ENCODE results near the gene DPY19L2. TPM values are rescaled to one million over a fixed set of nuclear protein-coding genes. Genes with fewer than 3 reads are reported as not detected.
"Not testable (repeated sequence)": the region's sequence is repeated elsewhere in the genome, so short reads cannot be mapped to it uniquely, and the experiment has no call there.

The DPY19L2 gene
- total and polyA plus RNA-seq, 2 of the 4 experiments (the other 2 are of a cell fraction) = 0.90 to 1.6 TPM

DNA sequence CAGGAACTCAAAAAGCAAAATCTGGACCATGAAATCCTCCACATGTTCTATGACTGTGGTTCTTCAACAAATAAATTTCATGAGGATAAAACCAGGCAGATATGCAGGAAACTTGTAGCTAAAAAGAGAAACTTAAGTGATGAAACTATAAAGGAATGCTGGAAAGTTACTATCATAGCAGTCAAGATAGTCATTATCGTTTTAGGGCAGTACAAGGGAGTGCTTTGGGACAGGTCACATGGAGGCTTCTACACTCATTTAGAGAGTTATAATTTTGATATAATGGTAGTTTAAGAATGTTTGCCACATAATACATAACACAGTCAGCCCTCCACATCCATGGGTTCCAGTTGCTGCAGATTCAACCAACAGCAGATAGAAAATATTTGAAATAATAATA, 52.7 kb downstream of the DPY19L2 start:
- DNase-seq; dilution Hi-C loops (cut with HindIII; ENCODE audit: low sequenced_read_pairs, unreplicated experiment); H2BK20ac ChIP-seq (ENCODE audit: low read depth, low read length); H3K27me3 ChIP-seq (ENCODE audit: control insufficient read depth, insufficient read depth, low read length); intact Hi-C loops (cut with micrococcal nuclease); H4K5ac ChIP-seq (ENCODE audit: low read depth, low read length); H3K36me3 ChIP-seq (ENCODE audit: control insufficient read depth, insufficient read depth, low read length); H4K8ac ChIP-seq (ENCODE audit: low read depth in 2 of 2, low read length in 2 of 2); H4K91ac ChIP-seq (ENCODE audit: insufficient read depth, low read depth, low read length); H2BK15ac ChIP-seq (ENCODE audit: low read depth, low read length); H3K14ac ChIP-seq (replicated peaks; ENCODE audit: low read depth, low read length); H3K18ac ChIP-seq (ENCODE audit: low read depth, low read length); H3K23ac ChIP-seq (ENCODE audit: low read depth, low read length); H3K4me1 ChIP-seq (ENCODE audit: control insufficient read depth, insufficient read depth, low read length); H3K4me3 ChIP-seq (ENCODE audit: insufficient read depth, low read depth, low read length); H2BK120ac ChIP-seq (ENCODE audit: low read depth, low read length); H3K79me1 ChIP-seq (ENCODE audit: low read depth in 1 of 2, low read length in 2 of 2); H2BK5ac ChIP-seq (ENCODE audit: low read depth, low read length, poor library complexity, severe bottlenecking); H3K9ac ChIP-seq (ENCODE audit: low read depth, low read length); H2AK5ac ChIP-seq (ENCODE audit: low read depth, low read length); H3K4me2 ChIP-seq (ENCODE audit: low read depth, low read length); H2AK9ac ChIP-seq (replicated peaks; ENCODE audit: low read depth, low read length, poor library complexity); in situ Hi-C loops (cut with MboI; ENCODE audit: low sequenced_read_pairs); H3K9me3 ChIP-seq (ENCODE audit: control insufficient read depth, insufficient read depth, low read length); H2AFZ ChIP-seq (replicated peaks; ENCODE audit: low read length, poor library complexity); POLR2A ChIA-PET (ENCODE audit: unreplicated experiment); H4K20me1 ChIP-seq (ENCODE audit: insufficient read depth, low read length); BruUV-seq (replicated peaks); H3K9me1 ChIP-seq (ENCODE audit: insufficient read depth, low read length); H3K27ac ChIP-seq (ENCODE audit: insufficient read depth, low read length); H3K56ac ChIP-seq (ENCODE audit: extremely low read depth, insufficient read depth, low read length); CTCF ChIA-PET; H3K4ac ChIP-seq (ENCODE audit: low read depth, low read length): not testable (repeated sequence)
- WGBS, 2 experiments (ENCODE audit: extremely low coverage in 2 of 2, insufficient read length in 1 of 2) = no CpG with 5 or more reads among the region's 1 CpG
- ATAC-seq (ENCODE audit: low read depth) = peak; percentile 95

DNA sequence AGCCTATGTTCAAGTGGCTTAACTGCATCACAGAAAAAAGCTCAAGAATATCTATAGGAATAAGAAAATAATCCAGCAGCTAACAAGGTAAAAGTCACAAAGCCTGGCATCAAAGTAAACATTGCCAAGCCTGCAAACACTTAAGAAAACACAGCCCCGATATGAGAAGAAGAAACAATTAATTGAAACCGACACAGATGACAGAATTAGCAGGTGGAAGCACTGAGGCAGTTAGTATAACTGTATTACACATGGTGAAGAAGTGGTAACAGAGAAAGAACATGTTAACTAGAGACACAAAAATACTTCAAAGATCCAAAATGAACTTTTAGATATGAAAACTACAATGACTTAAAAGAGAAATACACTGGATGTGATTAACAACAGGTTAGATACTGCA, 57.0 kb downstream of the DPY19L2 start:
- H2AK9ac ChIP-seq (replicated peaks; ENCODE audit: low read depth, low read length, poor library complexity); H3K4me2 ChIP-seq (ENCODE audit: low read depth, low read length); H3K4ac ChIP-seq (ENCODE audit: low read depth, low read length); DNase-seq; H2AFZ ChIP-seq (replicated peaks; ENCODE audit: low read length, poor library complexity); BruUV-seq (replicated peaks); H4K8ac ChIP-seq (ENCODE audit: low read depth in 2 of 2, low read length in 2 of 2); H2BK15ac ChIP-seq (ENCODE audit: low read depth, low read length); ATAC-seq (ENCODE audit: low read depth); H3K9me1 ChIP-seq (ENCODE audit: insufficient read depth, low read length); H3K27ac ChIP-seq (ENCODE audit: insufficient read depth, low read length); H3K27me3 ChIP-seq (ENCODE audit: control insufficient read depth, insufficient read depth, low read length); H4K91ac ChIP-seq (ENCODE audit: insufficient read depth, low read depth, low read length); H3K56ac ChIP-seq (ENCODE audit: extremely low read depth, insufficient read depth, low read length); H2BK20ac ChIP-seq (ENCODE audit: low read depth, low read length); H3K4me1 ChIP-seq (ENCODE audit: control insufficient read depth, insufficient read depth, low read length); H2BK120ac ChIP-seq (ENCODE audit: low read depth, low read length); H2BK5ac ChIP-seq (ENCODE audit: low read depth, low read length, poor library complexity, severe bottlenecking); H3K18ac ChIP-seq (ENCODE audit: low read depth, low read length); H3K9ac ChIP-seq (ENCODE audit: low read depth, low read length); H3K4me3 ChIP-seq (ENCODE audit: insufficient read depth, low read depth, low read length); CTCF ChIA-PET; in situ Hi-C loops (cut with MboI; ENCODE audit: low sequenced_read_pairs); H4K20me1 ChIP-seq (ENCODE audit: insufficient read depth, low read length); H2AK5ac ChIP-seq (ENCODE audit: low read depth, low read length); POLR2A ChIA-PET (ENCODE audit: unreplicated experiment); H3K36me3 ChIP-seq (ENCODE audit: control insufficient read depth, insufficient read depth, low read length); H3K14ac ChIP-seq (replicated peaks; ENCODE audit: low read depth, low read length); dilution Hi-C loops (cut with HindIII; ENCODE audit: low sequenced_read_pairs, unreplicated experiment); H4K5ac ChIP-seq (ENCODE audit: low read depth, low read length); H3K9me3 ChIP-seq (ENCODE audit: control insufficient read depth, insufficient read depth, low read length); intact Hi-C loops (cut with micrococcal nuclease); H3K23ac ChIP-seq (ENCODE audit: low read depth, low read length); H3K79me1 ChIP-seq (ENCODE audit: low read depth in 1 of 2, low read length in 2 of 2): not testable (repeated sequence)
- WGBS, 2 experiments (ENCODE audit: extremely low coverage in 2 of 2, insufficient read length in 1 of 2) = no CpG with 5 or more reads among the region's 2 CpGs
